Lower leg skin (tissue), 3 donors: ENCODE results near the gene TFEC.

ENCODE experiments used
- CTCF ChIP-seq, 3 donors: fragments of 450-650 bp; IDR thresholded peaks; one replicate each; pipeline ENCODE4 v1.5.1; 2016; ENCODE audit warnings: antibody characterized with exemption in 3 of 3, mild to moderate bottlenecking in 3 of 3, moderate library complexity in 2 of 3
- POLR2A ChIP-seq, 2 donors: fragments of 450-650 bp; IDR thresholded peaks; one replicate each; pipeline ENCODE4 v1.6.1; 2016 to 2017; ENCODE audit warnings: antibody characterized with exemption in 2 of 2, mild to moderate bottlenecking in 1 of 2, moderate library complexity in 1 of 2

- TF ChIP-seq POLR2A (IDR thresholded peaks at IDR 0.05) (no peak), CTCF (IDR thresholded peaks at IDR 0.05) (no peak)
Observed at GRCh38 chr7:115906731-115907130, 123.8 kb downstream of the TFEC start.
